ENCODE measurements around the gene PTGES3L. TPM values are rescaled to one million over a fixed set of nuclear protein-coding genes. Genes with fewer than 3 reads are reported as not detected.

Gene PTGES3L
- 1.4 and 2.0 TPM in 2 replicates for total RNA-seq

DNA sequence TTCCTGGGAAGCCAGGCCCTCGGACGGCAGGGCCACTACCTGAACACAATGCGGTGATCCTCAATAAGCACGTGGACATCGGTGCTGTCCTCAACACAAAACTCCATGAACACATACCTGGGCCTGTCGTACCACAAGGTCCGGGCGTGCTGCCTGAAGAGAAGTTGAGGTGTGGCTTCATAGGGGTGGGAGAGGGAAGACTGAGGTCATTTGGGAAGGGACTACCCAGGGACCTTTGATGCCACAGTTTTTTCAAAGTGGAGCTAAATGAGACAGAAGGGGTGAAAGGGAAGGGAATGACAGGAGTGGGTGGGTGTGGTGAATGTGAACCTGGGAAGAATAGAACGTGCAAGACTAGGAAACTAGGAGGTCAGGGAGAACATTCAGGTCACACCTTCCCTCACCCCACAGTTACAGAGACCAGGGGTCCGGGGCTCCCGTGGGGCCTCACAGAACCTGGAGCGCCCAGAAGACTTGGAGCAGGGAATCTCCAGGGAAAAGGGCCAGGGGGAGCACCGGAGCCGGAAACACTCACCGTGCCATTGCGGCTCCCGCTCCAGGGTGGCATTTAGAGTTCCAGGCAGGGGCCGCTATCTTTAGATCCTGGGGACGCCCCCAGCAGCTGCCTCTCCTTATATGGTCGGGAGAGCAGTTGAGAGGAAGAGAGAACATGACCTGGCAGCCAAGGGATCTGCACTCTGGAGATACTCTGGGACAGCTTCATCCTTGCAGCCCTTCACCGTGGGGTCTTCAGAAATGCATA, at the start of gene PTGES3L:
PTGES3L (minus strand) TSS at position 570 of the 763 bp plus-strand sequence; CDS start at position 543, 27 bp downstream.
- H3K36me3 Mint-ChIP-seq (ENCODE audit: low read depth): peaks cover 20% of the 10 kb centered on the region
- ChIA-PET CTCF (interaction anchor here (2.7 kb wide), 1 partner anchor 18 kb away, joined by 9 read pairs; the partner anchor contains the start of gene RPL27), POLR2A (interaction anchor here (0.5 to 3.4 kb wide), 8 partner anchors 12 to 336 kb away, joined by 3 to 37 read pairs (median 4); partner anchors contain the start of genes AARSD1, BECN1, PSME3 and RPL27)
- no peaks in the 10 kb centered on the region for H3K9me3 Mint-ChIP-seq
- H3K27ac Mint-ChIP-seq: peak within 1 kb of the TSS; percentile 98
- intact Hi-C loops (cut with micrococcal nuclease): loop anchor here (1.0 to 10.0 kb wide), 4 partner anchors 15 to 235 kb away; partner anchors contain the start of genes AARSD1, EZH1, PSME3 and RPL27
- H3K4me3 Mint-ChIP-seq: peak within 1 kb of the TSS; percentile 99
- no peaks in the 10 kb centered on the region for H3K27me3 Mint-ChIP-seq
- peaks cover 43% of the 10 kb centered on the region for H3K4me1 Mint-ChIP-seq
- ATAC-seq (ENCODE audit: low read depth) (peak; percentile 29), DNase-seq (no peak)
- TF ChIP-seq, protein P1, sequence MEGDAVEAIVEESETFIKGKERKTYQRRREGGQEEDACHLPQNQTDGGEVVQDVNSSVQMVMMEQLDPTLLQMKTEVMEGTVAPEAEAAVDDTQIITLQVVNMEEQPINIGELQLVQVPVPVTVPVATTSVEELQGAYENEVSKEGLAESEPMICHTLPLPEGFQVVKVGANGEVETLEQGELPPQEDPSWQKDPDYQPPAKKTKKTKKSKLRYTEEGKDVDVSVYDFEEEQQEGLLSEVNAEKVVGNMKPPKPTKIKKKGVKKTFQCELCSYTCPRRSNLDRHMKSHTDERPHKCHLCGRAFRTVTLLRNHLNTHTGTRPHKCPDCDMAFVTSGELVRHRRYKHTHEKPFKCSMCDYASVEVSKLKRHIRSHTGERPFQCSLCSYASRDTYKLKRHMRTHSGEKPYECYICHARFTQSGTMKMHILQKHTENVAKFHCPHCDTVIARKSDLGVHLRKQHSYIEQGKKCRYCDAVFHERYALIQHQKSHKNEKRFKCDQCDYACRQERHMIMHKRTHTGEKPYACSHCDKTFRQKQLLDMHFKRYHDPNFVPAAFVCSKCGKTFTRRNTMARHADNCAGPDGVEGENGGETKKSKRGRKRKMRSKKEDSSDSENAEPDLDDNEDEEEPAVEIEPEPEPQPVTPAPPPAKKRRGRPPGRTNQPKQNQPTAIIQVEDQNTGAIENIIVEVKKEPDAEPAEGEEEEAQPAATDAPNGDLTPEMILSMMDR (IDR thresholded peaks at IDR 0.05): no peak

GRCh38 chr17:43028221-43028861, 48.5 kb upstream of the PTGES3L start:
- Mint-ChIP-seq H3K4me3 (no peak overlapping the region), H3K9me3 (no peaks in the 10 kb centered on the region), H3K27ac (no peak overlapping the region), H3K4me1 (peaks cover 16% of the 10 kb centered on the region), H3K27me3 (no peaks in the 10 kb centered on the region), H3K36me3 (ENCODE audit: low read depth) (peaks cover 3% of the 10 kb centered on the region)
- ATAC-seq (ENCODE audit: low read depth): no peak
- CTCF ChIA-PET: no interaction called here
- TF ChIP-seq, protein P1 (IDR thresholded peaks at IDR 0.05): no peak
- no peak for DNase-seq
- intact Hi-C loops (cut with micrococcal nuclease): no loop called here
- POLR2A ChIA-PET: interaction anchor here (1.2 kb wide), 1 partner anchor 30 kb away, joined by 3 read pairs; the partner anchor contains the start of gene RPL27

GRCh38 chr17:43027091-43028032, 47.5 kb upstream of the PTGES3L start:
- Mint-ChIP-seq H3K36me3 (ENCODE audit: low read depth) (peaks cover 3% of the 10 kb centered on the region), H3K9me3 (no peaks in the 10 kb centered on the region), H3K27ac (no peak overlapping the region), H3K27me3 (no peaks in the 10 kb centered on the region), H3K4me1 (peaks cover 17% of the 10 kb centered on the region), H3K4me3 (peak overlapping the region; percentile 1)
- ATAC-seq (ENCODE audit: low read depth) (no peak), DNase-seq (no peak)
- POLR2A ChIA-PET: interaction anchor here (0.6 to 3.8 kb wide), 4 partner anchors 29 to 321 kb away, joined by 3 to 53 read pairs (median 6); partner anchors contain the start of gene RPL27
- TF ChIP-seq, protein P1 (IDR thresholded peaks at IDR 0.05): no peak
- intact Hi-C loops (cut with micrococcal nuclease): no loop called here
- CTCF ChIA-PET: no interaction called here

DNA sequence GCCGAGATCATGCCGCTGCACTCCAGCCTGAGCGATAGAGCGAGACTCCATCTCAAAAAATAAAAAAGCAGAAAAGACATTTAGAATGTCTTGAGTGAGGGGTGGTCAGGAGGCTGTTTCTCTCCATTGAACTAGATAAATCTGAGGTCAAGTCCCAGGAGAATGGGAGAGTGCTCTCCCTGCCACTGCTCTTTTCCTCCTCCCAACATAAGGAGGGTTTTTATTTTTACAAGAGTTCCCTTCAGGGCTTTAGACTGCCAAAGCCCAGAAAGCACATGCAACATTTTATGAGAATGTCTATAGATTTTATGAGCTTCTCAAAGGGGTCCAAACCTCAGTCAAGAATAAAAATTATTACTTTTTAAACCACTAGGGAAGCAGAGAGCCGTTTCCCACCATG, 46.7 kb upstream of the PTGES3L start:
- DNase-seq (no peak), ATAC-seq (ENCODE audit: low read depth) (no peak)
- TF ChIP-seq, protein P1 (IDR thresholded peaks at IDR 0.05): no peak
- Mint-ChIP-seq H3K36me3 (ENCODE audit: low read depth) (peaks cover 5% of the 10 kb centered on the region), H3K4me3 (peak overlapping the region; percentile 38), H3K9me3 (no peaks in the 10 kb centered on the region), H3K4me1 (peaks cover 18% of the 10 kb centered on the region), H3K27ac (peak overlapping the region; percentile 50), H3K27me3 (no peaks in the 10 kb centered on the region)
- intact Hi-C loops (cut with micrococcal nuclease): no loop called here
- ChIA-PET CTCF (no interaction called here), POLR2A (interaction anchor here (1.1 to 3.8 kb wide), 3 partner anchors 29 to 289 kb away, joined by 3 to 53 read pairs (median 4); partner anchors contain the start of genes RPL27 and TMEM106A)
